Colon (tissue), 2 donors: Measurements from ENCODE around the gene TRAM2.

Experiments used
- FAIRE-seq: peaks from 2 replicates; lab custom pipeline; 2012; peaks lifted over from hg19 to GRCh38; lab: Jason Lieb, UNC
- donor health status: control.
- donor health status: control.

TRAM2 gene

GRCh38 chr6:52545406-52546119, 31.3 kb downstream of the TRAM2 start:
- FAIRE-seq = no peak

- no peak for FAIRE-seq
These were observed 32.1 kb downstream of the TRAM2 start for GRCh38 chr6:52544602-52545405.

- no peak for FAIRE-seq
These were observed 32.9 kb downstream of the TRAM2 start for GRCh38 chr6:52543729-52544601.

- no peak for FAIRE-seq
These were observed 33.6 kb downstream of the TRAM2 start for GRCh38 chr6:52543262-52543661.

GRCh38 chr6:52541135-52541534, 35.7 kb downstream of the TRAM2 start:
- FAIRE-seq = no peak

- FAIRE-seq = no peak
These were observed 36.5 kb downstream of the TRAM2 start for GRCh38 chr6:52540286-52540902.

- no peak for FAIRE-seq
These were observed 37.3 kb downstream of the TRAM2 start for GRCh38 chr6:52539607-52540006.

- no peak for FAIRE-seq
These were observed 37.9 kb downstream of the TRAM2 start for GRCh38 chr6:52538901-52539354.

- FAIRE-seq = no peak
These were observed 38.5 kb downstream of the TRAM2 start for GRCh38 chr6:52538252-52538900.

GRCh38 chr6:52537001-52537753, 39.7 kb downstream of the TRAM2 start:
- no peak for FAIRE-seq

- no peak for FAIRE-seq
These were observed 40.4 kb downstream of the TRAM2 start for GRCh38 chr6:52536424-52536916.

GRCh38 chr6:52535711-52536423, 41.0 kb downstream of the TRAM2 start:
- FAIRE-seq = no peak

GRCh38 chr6:52534966-52535390, 41.9 kb downstream of the TRAM2 start:
- FAIRE-seq = no peak

- no peak for FAIRE-seq
These were observed 42.5 kb downstream of the TRAM2 start for GRCh38 chr6:52534363-52534762.

- FAIRE-seq = no peak
These were observed 43.4 kb downstream of the TRAM2 start for GRCh38 chr6:52533491-52533890.

GRCh38 chr6:52532457-52532856, 44.4 kb downstream of the TRAM2 start:
- no peak for FAIRE-seq

- FAIRE-seq = no peak
These were observed 45.0 kb downstream of the TRAM2 start for GRCh38 chr6:52531834-52532233.

GRCh38 chr6:52531396-52531795, 45.5 kb downstream of the TRAM2 start:
- FAIRE-seq = no peak

GRCh38 chr6:52530351-52530750, 46.5 kb downstream of the TRAM2 start:
- FAIRE-seq = no peak

GRCh38 chr6:52529311-52529710, 47.5 kb downstream of the TRAM2 start:
- FAIRE-seq = no peak
